Measurements from ENCODE around the gene NYAP1. TPM values are rescaled to one million over a fixed set of nuclear protein-coding genes. Genes with fewer than 3 reads are reported as not detected.

Gene NYAP1
- total RNA-seq, 1 donor from 2014 or later = not detected

DNA sequence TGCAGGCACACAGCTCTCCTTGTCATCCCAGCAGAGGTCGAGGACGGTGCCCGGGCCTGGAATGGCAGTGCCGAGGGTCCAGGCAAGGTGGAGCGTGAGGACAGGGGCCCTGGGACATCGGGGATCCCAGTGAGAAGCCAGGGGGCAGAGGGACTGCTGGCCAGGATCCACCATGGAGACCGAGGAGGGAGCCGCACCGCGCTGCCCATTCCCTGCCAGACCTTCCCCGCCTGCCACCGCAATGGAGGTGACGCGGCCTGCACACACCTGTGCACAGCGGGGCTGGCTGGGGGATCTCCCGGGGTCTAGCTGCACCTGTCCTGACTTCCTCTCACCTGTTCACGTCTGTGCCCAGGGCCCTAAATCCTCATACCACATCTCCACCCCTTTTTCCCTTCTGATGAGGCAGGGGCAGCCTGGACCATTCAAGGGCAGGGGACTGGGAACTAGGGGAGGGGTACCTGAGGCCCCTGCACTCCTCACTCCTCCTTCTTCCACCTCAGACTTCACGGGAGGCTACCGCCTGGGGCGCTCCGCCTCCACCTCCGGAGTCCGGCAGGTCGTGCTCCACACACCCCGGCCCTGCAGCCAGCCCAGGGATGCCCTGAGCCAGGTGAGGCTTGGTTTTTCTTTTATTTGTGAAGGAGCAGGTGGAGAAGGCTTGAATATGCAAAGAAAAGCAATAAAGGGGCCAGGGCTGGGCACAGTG lies 6.9 kb downstream of the NYAP1 start:
- ATAC-seq (ENCODE audit: low read depth) (no peak), DNase-seq (no peak)
- CTCF ChIA-PET = no interaction called here
- intact Hi-C loops (cut with micrococcal nuclease) = no loop called here
- Mint-ChIP-seq H3K27ac (no peak overlapping the region), H3K27me3 (peaks cover 26% of the 10 kb centered on the region), H3K4me1 (peaks cover 6% of the 10 kb centered on the region), H3K36me3 (ENCODE audit: low read depth) (no peaks in the 10 kb centered on the region), H3K9me3 (no peaks in the 10 kb centered on the region), H3K4me3 (no peak overlapping the region)
- TF ChIP-seq, protein P1, sequence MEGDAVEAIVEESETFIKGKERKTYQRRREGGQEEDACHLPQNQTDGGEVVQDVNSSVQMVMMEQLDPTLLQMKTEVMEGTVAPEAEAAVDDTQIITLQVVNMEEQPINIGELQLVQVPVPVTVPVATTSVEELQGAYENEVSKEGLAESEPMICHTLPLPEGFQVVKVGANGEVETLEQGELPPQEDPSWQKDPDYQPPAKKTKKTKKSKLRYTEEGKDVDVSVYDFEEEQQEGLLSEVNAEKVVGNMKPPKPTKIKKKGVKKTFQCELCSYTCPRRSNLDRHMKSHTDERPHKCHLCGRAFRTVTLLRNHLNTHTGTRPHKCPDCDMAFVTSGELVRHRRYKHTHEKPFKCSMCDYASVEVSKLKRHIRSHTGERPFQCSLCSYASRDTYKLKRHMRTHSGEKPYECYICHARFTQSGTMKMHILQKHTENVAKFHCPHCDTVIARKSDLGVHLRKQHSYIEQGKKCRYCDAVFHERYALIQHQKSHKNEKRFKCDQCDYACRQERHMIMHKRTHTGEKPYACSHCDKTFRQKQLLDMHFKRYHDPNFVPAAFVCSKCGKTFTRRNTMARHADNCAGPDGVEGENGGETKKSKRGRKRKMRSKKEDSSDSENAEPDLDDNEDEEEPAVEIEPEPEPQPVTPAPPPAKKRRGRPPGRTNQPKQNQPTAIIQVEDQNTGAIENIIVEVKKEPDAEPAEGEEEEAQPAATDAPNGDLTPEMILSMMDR (IDR thresholded peaks at IDR 0.05) = no peak
- POLR2A ChIA-PET = interaction anchor here (0.6 kb wide), 1 partner anchor 46 kb away, joined by 11 read pairs; no protein-coding TSS in a partner anchor

GRCh38 chr7:100491192-100491578 lies 7.5 kb downstream of the NYAP1 start:
- no peak for DNase-seq
- ATAC-seq (ENCODE audit: low read depth) = no peak
- H3K4me3 Mint-ChIP-seq = no peak overlapping the region
- ChIA-PET CTCF (no interaction called here), POLR2A (no interaction called here)
- TF ChIP-seq, protein P1 (IDR thresholded peaks at IDR 0.05) = no peak
- intact Hi-C loops (cut with micrococcal nuclease) = no loop called here
- H3K4me1 Mint-ChIP-seq = peaks cover 6% of the 10 kb centered on the region
- no peaks in the 10 kb centered on the region for H3K9me3 Mint-ChIP-seq
- no peaks in the 10 kb centered on the region for H3K36me3 Mint-ChIP-seq (ENCODE audit: low read depth)
- no peak overlapping the region for H3K27ac Mint-ChIP-seq
- H3K27me3 Mint-ChIP-seq = peaks cover 25% of the 10 kb centered on the region

DNA sequence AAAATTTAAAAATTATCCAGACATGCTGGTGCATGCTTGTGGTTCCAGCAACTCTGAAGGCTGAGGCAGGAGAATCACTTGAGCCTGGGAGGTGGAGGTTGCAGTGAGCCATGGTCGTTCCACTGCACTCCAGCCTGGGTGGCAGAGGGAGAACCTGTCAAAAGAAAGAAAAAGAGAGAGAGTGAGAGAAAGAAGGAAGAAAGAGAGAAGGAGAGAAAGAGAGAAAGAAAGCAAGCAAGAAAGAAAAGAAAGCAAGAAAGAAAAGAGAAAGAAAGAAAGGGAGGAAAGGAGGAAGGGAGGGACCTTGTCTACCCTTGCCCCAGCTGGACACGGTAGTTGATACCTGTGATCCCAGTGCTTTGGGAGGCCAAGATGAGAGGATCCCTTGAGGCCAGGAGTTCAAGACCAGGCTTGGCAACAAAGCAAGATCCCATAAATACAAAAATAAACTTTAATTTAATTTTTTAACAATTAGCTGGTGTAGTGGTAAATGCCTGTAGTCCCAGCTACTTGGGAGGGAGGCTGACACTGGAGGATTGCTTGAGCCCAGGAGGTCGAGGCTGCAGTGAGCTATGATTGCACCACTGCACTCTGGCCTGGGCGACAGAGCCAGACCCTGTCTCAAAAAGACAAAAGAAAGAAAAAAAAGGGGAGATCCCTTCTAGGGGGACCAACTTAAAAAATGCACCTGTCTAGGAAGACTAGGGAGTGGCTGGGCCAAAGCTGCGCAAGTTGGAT lies 9.2 kb downstream of the NYAP1 start:
- Mint-ChIP-seq H3K27ac (no peak overlapping the region), H3K4me1 (peaks cover 6% of the 10 kb centered on the region), H3K36me3 (ENCODE audit: low read depth) (no peaks in the 10 kb centered on the region), H3K4me3 (peak overlapping the region; percentile 64), H3K9me3 (no peaks in the 10 kb centered on the region), H3K27me3 (peaks cover 26% of the 10 kb centered on the region)
- CTCF ChIA-PET = interaction anchor here (2.8 kb wide), 1 partner anchor 10 kb away, joined by 8 read pairs; the partner anchor contains the start of gene NYAP1
- intact Hi-C loops (cut with micrococcal nuclease) = no loop called here
- DNase-seq = no peak
- no peak for ATAC-seq (ENCODE audit: low read depth)
- POLR2A ChIA-PET = interaction anchor here (0.6 kb wide), 1 partner anchor 92 kb away, joined by 3 read pairs; no protein-coding TSS in a partner anchor
- TF ChIP-seq, protein P1 (IDR thresholded peaks at IDR 0.05) = no peak

- ATAC-seq (ENCODE audit: low read depth) (peak; percentile 79), DNase-seq (peak; percentile 44)
- H3K4me3 Mint-ChIP-seq = peak overlapping the region; percentile 64
- no peaks in the 10 kb centered on the region for H3K36me3 Mint-ChIP-seq (ENCODE audit: low read depth)
- H3K27me3 Mint-ChIP-seq = peaks cover 24% of the 10 kb centered on the region
- H3K9me3 Mint-ChIP-seq = no peaks in the 10 kb centered on the region
- POLR2A ChIA-PET = interaction anchor here (0.6 kb wide), 1 partner anchor 91 kb away, joined by 3 read pairs; no protein-coding TSS in a partner anchor
- intact Hi-C loops (cut with micrococcal nuclease) = no loop called here
- TF ChIP-seq, protein P1 (IDR thresholded peaks at IDR 0.05) = no peak
- CTCF ChIA-PET = interaction anchor here (2.8 kb wide), 1 partner anchor 11 kb away, joined by 8 read pairs; the partner anchor contains the start of gene NYAP1
- H3K27ac Mint-ChIP-seq = no peak overlapping the region
- peaks cover 6% of the 10 kb centered on the region for H3K4me1 Mint-ChIP-seq
Measured at GRCh38 chr7:100493476-100494264, 9.9 kb downstream of the NYAP1 start.

Measured in activated B cell treated with CpG ODN at 0.5 μM for 24 hours (primary cell).